Measurements from ENCODE around the gene LRRC74B.
"Not testable (repeated sequence)": the region's sequence is repeated elsewhere in the genome, so short reads cannot be mapped to it uniquely, and the experiment has no call there.

Gene LRRC74B

GRCh38 chr22:21030621-21031544, 14.9 kb upstream of the LRRC74B start:
- Histone ChIP-seq H3K4me3 (ENCODE audit: low read length) (no peak overlapping the region), H3K9me3 (ENCODE audit: control insufficient read depth, low read length) (no peaks in the 10 kb centered on the region), H3K4me1 (ENCODE audit: control insufficient read depth, insufficient read depth, low read length) (peaks cover 18% of the 10 kb centered on the region), H3K27me3 (ENCODE audit: control insufficient read depth, insufficient read depth, low read length) (peaks cover 6% of the 10 kb centered on the region), H3K36me3 (ENCODE audit: control insufficient read depth, insufficient read depth, low read length) (no peaks in the 10 kb centered on the region), H3K9ac (ENCODE audit: low read length) (no peak overlapping the region)

GRCh38 chr22:21031545-21032036, 14.2 kb upstream of the LRRC74B start:
- Histone ChIP-seq H3K36me3 (ENCODE audit: control insufficient read depth, insufficient read depth, low read length) (no peaks in the 10 kb centered on the region), H3K9ac (ENCODE audit: low read length) (peak overlapping the region; percentile 59), H3K4me3 (ENCODE audit: low read length) (no peak overlapping the region), H3K9me3 (ENCODE audit: control insufficient read depth, low read length) (no peaks in the 10 kb centered on the region), H3K27me3 (ENCODE audit: control insufficient read depth, insufficient read depth, low read length) (peaks cover 6% of the 10 kb centered on the region), H3K4me1 (ENCODE audit: control insufficient read depth, insufficient read depth, low read length) (peaks cover 18% of the 10 kb centered on the region)

GRCh38 chr22:21032037-21032867, 13.5 kb upstream of the LRRC74B start, which contains the start of gene SLC7A4:
Gene SLC7A4 (minus strand): TSS chr22:21032561. CDS start chr22:21031812, 749 bp downstream.
- Histone ChIP-seq H3K9me3 (ENCODE audit: control insufficient read depth, low read length) (no peaks in the 10 kb centered on the region), H3K4me1 (ENCODE audit: control insufficient read depth, insufficient read depth, low read length) (peaks cover 15% of the 10 kb centered on the region), H3K9ac (ENCODE audit: low read length) (peak within 1 kb of the TSS; percentile 59), H3K27me3 (ENCODE audit: control insufficient read depth, insufficient read depth, low read length) (peaks cover 6% of the 10 kb centered on the region), H3K36me3 (ENCODE audit: control insufficient read depth, insufficient read depth, low read length) (no peaks in the 10 kb centered on the region), H3K4me3 (ENCODE audit: low read length) (no peak within 1 kb of the TSS)

- Histone ChIP-seq H3K9ac (ENCODE audit: low read length) (no peak overlapping the region), H3K36me3 (ENCODE audit: control insufficient read depth, insufficient read depth, low read length) (no peaks in the 10 kb centered on the region), H3K4me1 (ENCODE audit: control insufficient read depth, insufficient read depth, low read length) (peaks cover 13% of the 10 kb centered on the region), H3K9me3 (ENCODE audit: control insufficient read depth, low read length) (no peaks in the 10 kb centered on the region), H3K27me3 (ENCODE audit: control insufficient read depth, insufficient read depth, low read length) (peaks cover 6% of the 10 kb centered on the region), H3K4me3 (ENCODE audit: low read length) (no peak overlapping the region)
Measured at GRCh38 chr22:21032868-21033688, 12.7 kb upstream of the LRRC74B start.

GRCh38 chr22:21033895-21034294, 11.9 kb upstream of the LRRC74B start:
- Histone ChIP-seq H3K4me3 (ENCODE audit: low read length) (no peak overlapping the region), H3K4me1 (ENCODE audit: control insufficient read depth, insufficient read depth, low read length) (peaks cover 13% of the 10 kb centered on the region), H3K36me3 (ENCODE audit: control insufficient read depth, insufficient read depth, low read length) (no peaks in the 10 kb centered on the region), H3K9ac (ENCODE audit: low read length) (no peak overlapping the region), H3K27me3 (ENCODE audit: control insufficient read depth, insufficient read depth, low read length) (peaks cover 6% of the 10 kb centered on the region), H3K9me3 (ENCODE audit: control insufficient read depth, low read length) (no peaks in the 10 kb centered on the region)

GRCh38 chr22:21034989-21035388, 10.8 kb upstream of the LRRC74B start:
- H3K9ac ChIP-seq (ENCODE audit: low read length) = no peak overlapping the region
- peaks cover 6% of the 10 kb centered on the region for H3K27me3 ChIP-seq (ENCODE audit: control insufficient read depth, insufficient read depth, low read length)
- peaks cover 13% of the 10 kb centered on the region for H3K4me1 ChIP-seq (ENCODE audit: control insufficient read depth, insufficient read depth, low read length)
- no peak overlapping the region for H3K4me3 ChIP-seq (ENCODE audit: low read length)
- H3K36me3 ChIP-seq (ENCODE audit: control insufficient read depth, insufficient read depth, low read length) = no peaks in the 10 kb centered on the region
- H3K9me3 ChIP-seq (ENCODE audit: control insufficient read depth, low read length) = no peaks in the 10 kb centered on the region

- H3K36me3 ChIP-seq (ENCODE audit: control insufficient read depth, insufficient read depth, low read length) = no peaks in the 10 kb centered on the region
- peaks cover 7% of the 10 kb centered on the region for H3K4me1 ChIP-seq (ENCODE audit: control insufficient read depth, insufficient read depth, low read length)
- H3K4me3 ChIP-seq (ENCODE audit: low read length) = no peak overlapping the region
- no peak overlapping the region for H3K9ac ChIP-seq (ENCODE audit: low read length)
- H3K9me3 ChIP-seq (ENCODE audit: control insufficient read depth, low read length) = no peaks in the 10 kb centered on the region
- no peaks in the 10 kb centered on the region for H3K27me3 ChIP-seq (ENCODE audit: control insufficient read depth, insufficient read depth, low read length)
Measured at GRCh38 chr22:21038405-21038804, 7.3 kb upstream of the LRRC74B start.

GRCh38 chr22:21039158-21039557, 6.6 kb upstream of the LRRC74B start:
- H3K36me3 ChIP-seq (ENCODE audit: control insufficient read depth, insufficient read depth, low read length); H3K27me3 ChIP-seq (ENCODE audit: control insufficient read depth, insufficient read depth, low read length); H3K9me3 ChIP-seq (ENCODE audit: control insufficient read depth, low read length); H3K4me3 ChIP-seq (ENCODE audit: low read length); H3K9ac ChIP-seq (ENCODE audit: low read length): not testable (repeated sequence)
- peaks cover 11% of the 10 kb centered on the region for H3K4me1 ChIP-seq (ENCODE audit: control insufficient read depth, insufficient read depth, low read length)

GRCh38 chr22:21041937-21042336, 3.8 kb upstream of the LRRC74B start:
- Histone ChIP-seq H3K9me3 (ENCODE audit: control insufficient read depth, low read length) (no peaks in the 10 kb centered on the region), H3K27me3 (ENCODE audit: control insufficient read depth, insufficient read depth, low read length) (no peaks in the 10 kb centered on the region), H3K4me1 (ENCODE audit: control insufficient read depth, insufficient read depth, low read length) (peaks cover 32% of the 10 kb centered on the region), H3K36me3 (ENCODE audit: control insufficient read depth, insufficient read depth, low read length) (no peaks in the 10 kb centered on the region), H3K9ac (ENCODE audit: low read length) (no peak overlapping the region), H3K4me3 (ENCODE audit: low read length) (no peak overlapping the region)

GRCh38 chr22:21042978-21043859, 2.5 kb upstream of the LRRC74B start:
- Histone ChIP-seq H3K4me1 (ENCODE audit: control insufficient read depth, insufficient read depth, low read length) (peaks cover 32% of the 10 kb centered on the region), H3K36me3 (ENCODE audit: control insufficient read depth, insufficient read depth, low read length) (no peaks in the 10 kb centered on the region), H3K9ac (ENCODE audit: low read length) (no peak overlapping the region), H3K9me3 (ENCODE audit: control insufficient read depth, low read length) (no peaks in the 10 kb centered on the region), H3K4me3 (ENCODE audit: low read length) (no peak overlapping the region), H3K27me3 (ENCODE audit: control insufficient read depth, insufficient read depth, low read length) (no peaks in the 10 kb centered on the region)
